Measurements from ENCODE around the gene JAK2. TPM values are rescaled to one million over a fixed set of nuclear protein-coding genes. Genes with fewer than 3 reads are reported as not detected.

The JAK2 gene
- total RNA-seq, 4 donors from 2014 or later = 4.6 to 16.5 (median 9.0) TPM

DNA sequence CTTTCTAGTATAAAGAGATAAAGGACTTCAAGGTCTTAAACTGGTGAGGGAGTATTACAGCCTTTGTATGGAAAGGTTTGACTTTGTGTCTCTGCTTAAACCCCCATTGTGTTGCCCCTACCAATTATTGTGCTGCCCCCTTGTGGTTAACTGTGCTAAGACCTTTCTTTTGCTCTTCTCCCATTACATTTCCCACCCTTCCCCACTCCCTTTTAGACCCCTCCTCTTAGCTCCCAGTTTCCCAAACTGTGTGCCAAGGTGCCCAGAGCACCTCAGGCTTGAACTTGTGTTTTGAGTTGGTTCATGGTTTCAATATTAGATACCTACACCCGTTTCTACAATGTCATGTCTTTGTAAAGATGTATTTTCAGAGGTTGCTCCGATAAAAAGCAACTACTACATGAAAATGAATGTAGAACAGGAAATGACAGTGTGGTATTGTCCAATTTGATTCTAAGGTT, 2.9 kb downstream of the JAK2 start:
- peaks cover 0 to 13% of the 10 kb centered on the region in 2 donors for H3K36me3 ChIP-seq
- no peaks in the 10 kb centered on the region for H3K27me3 ChIP-seq
- intact Hi-C loops (cut with DNase I; ENCODE audit: low total_unique reads) = loop anchor here (1.0 to 10.0 kb wide), 5 partner anchors 226 to 617 kb away; partner anchors contain the start of genes PLGRKT, PLPP6 and SPATA6L
- H3K27ac ChIP-seq = peak overlapping the region in 1 of 4 donors; percentile 11
- TF ChIP-seq, protein P1, sequence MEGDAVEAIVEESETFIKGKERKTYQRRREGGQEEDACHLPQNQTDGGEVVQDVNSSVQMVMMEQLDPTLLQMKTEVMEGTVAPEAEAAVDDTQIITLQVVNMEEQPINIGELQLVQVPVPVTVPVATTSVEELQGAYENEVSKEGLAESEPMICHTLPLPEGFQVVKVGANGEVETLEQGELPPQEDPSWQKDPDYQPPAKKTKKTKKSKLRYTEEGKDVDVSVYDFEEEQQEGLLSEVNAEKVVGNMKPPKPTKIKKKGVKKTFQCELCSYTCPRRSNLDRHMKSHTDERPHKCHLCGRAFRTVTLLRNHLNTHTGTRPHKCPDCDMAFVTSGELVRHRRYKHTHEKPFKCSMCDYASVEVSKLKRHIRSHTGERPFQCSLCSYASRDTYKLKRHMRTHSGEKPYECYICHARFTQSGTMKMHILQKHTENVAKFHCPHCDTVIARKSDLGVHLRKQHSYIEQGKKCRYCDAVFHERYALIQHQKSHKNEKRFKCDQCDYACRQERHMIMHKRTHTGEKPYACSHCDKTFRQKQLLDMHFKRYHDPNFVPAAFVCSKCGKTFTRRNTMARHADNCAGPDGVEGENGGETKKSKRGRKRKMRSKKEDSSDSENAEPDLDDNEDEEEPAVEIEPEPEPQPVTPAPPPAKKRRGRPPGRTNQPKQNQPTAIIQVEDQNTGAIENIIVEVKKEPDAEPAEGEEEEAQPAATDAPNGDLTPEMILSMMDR (IDR thresholded peaks at IDR 0.05 in 4 of 5, conservative IDR thresholded peaks at IDR 0.05 in 1 of 5) = peak; percentile 54 to 83 (median 77)
- TF ChIP-seq POLR2A (IDR thresholded peaks at IDR 0.05) = no peak
- peaks cover 35 to 51% of the 10 kb centered on the region in 2 donors for H3K4me1 ChIP-seq
- no peak overlapping the region for H3K4me3 ChIP-seq
- in situ Hi-C loops (cut with MboI; ENCODE audit: low sequenced_read_pairs in 4 of 4) = loop anchor here (5.0 to 25.0 kb wide), 3 partner anchors 223 to 624 kb away; no protein-coding TSS in a partner anchor
- DNase-seq = peak in 1 of 2 donors; percentile 19
- ATAC-seq = no peak
- H3K9me3 ChIP-seq = no peaks in the 10 kb centered on the region

DNA sequence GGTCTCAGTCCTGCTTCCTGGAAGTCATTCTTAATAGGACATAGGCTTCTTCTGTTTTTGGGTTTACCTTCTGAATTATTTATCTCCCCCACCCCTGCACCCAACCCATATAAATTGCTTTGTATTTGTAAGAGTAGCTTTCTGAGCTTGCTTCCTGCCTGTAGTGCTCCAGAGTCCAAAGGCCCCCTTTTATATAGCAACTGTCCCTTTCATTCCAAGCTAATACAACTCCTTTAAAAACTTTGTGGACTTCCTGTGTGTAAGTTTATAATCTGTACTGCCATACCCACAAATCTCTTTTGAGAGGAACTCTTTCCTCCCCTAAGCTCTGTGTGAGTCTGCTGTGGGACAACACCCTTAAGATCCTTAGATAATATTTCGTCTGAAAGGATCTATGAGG, 7.8 kb downstream of the JAK2 start:
- H3K4me1 ChIP-seq = peaks cover 14 to 28% of the 10 kb centered on the region in 2 donors
- in situ Hi-C loops (cut with MboI; ENCODE audit: low sequenced_read_pairs in 4 of 4) = loop anchor here in 1 of 4 donors (25.0 kb wide), 1 partner anchor 619 kb away; no protein-coding TSS in a partner anchor
- no peaks in the 10 kb centered on the region for H3K27me3 ChIP-seq
- H3K36me3 ChIP-seq = peaks cover 0 to 20% of the 10 kb centered on the region in 2 donors
- DNase-seq = no peak
- no peak overlapping the region for H3K27ac ChIP-seq
- intact Hi-C loops (cut with DNase I; ENCODE audit: low total_unique reads) = no loop called here
- ATAC-seq = no peak
- H3K4me3 ChIP-seq = no peak overlapping the region
- no peaks in the 10 kb centered on the region for H3K9me3 ChIP-seq
- TF ChIP-seq POLR2A (IDR thresholded peaks at IDR 0.05) = no peak
- TF ChIP-seq, protein P1 (IDR thresholded peaks at IDR 0.05 in 4 of 5, conservative IDR thresholded peaks at IDR 0.05 in 1 of 5) = no peak

DNA sequence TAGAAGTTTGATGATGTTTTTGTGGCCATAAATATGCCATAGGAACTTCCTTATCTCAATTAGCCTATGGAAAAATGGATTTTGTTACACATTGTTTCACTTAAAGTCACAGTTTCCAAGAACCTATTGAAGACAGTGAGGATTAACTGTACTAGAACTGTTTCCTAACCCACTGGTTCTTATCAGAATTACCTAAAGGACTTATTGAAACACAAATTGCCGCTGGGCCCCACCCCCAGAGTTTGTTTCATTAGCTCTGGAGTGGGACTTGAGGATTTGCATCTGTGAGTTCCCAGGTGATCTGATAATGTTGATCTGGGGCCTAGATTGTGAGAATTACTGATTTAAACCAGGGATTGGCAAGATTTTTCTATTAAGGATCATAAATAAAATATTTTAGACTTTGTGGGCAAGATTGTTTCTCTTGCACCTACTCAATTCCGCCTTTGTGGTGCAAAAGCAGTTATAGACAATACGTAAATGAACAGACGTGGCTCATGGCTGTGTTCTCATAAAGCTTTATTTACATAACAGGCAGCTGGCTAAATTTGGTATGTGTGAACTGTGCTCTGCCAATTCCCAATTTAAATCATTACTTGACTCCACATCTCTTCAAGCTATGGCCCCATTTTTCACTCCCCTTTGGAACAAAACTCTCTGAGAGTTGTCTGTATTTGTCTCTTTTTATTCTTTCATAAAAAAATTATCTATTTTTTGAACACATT, 9.3 kb downstream of the JAK2 start:
- DNase-seq = no peak
- TF ChIP-seq, protein P1 (IDR thresholded peaks at IDR 0.05 in 4 of 5, conservative IDR thresholded peaks at IDR 0.05 in 1 of 5) = no peak
- TF ChIP-seq POLR2A (IDR thresholded peaks at IDR 0.05) = no peak
- in situ Hi-C loops (cut with MboI; ENCODE audit: low sequenced_read_pairs in 4 of 4) (loop anchor here in 1 of 4 donors (25.0 kb wide), 1 partner anchor 618 kb away; no protein-coding TSS in a partner anchor), intact Hi-C loops (cut with DNase I; ENCODE audit: low total_unique reads) (no loop called here)
- Histone ChIP-seq H3K36me3 (peaks cover 0 to 20% of the 10 kb centered on the region in 2 donors), H3K9me3 (no peaks in the 10 kb centered on the region), H3K27me3 (no peaks in the 10 kb centered on the region), H3K27ac (peak overlapping the region in 1 of 4 donors; percentile 35), H3K4me1 (peaks cover 4 to 14% of the 10 kb centered on the region in 2 donors), H3K4me3 (no peak overlapping the region)
- ATAC-seq = no peak

DNA sequence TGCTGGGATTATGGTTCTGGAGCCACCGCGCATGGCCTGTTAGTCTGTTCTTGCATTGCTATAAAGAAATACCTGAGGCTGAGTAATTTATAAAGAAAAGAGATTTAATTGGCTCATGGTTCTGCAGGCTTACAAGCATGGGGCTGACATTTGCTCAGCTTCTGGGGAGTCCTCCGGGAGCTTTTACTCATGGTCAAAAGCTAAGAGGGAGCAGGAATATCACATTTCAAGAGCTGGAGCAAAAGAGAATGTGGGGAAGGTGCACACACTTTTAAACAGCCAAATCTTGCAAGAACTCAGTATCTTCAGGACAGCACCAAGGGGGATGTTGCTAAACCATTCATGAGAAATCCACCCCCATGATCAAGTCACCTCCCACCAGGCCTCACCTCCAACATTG, 12.1 kb downstream of the JAK2 start:
- DNase-seq (no peak), ATAC-seq (no peak)
- in situ Hi-C loops (cut with MboI; ENCODE audit: low sequenced_read_pairs in 4 of 4) (loop anchor here in 1 of 4 donors (25.0 kb wide), 1 partner anchor 615 kb away; no protein-coding TSS in a partner anchor), intact Hi-C loops (cut with DNase I; ENCODE audit: low total_unique reads) (no loop called here)
- peaks cover 4 to 10% of the 10 kb centered on the region in 2 donors for H3K4me1 ChIP-seq
- no peaks in the 10 kb centered on the region for H3K9me3 ChIP-seq
- TF ChIP-seq, protein P1 (IDR thresholded peaks at IDR 0.05 in 4 of 5, conservative IDR thresholded peaks at IDR 0.05 in 1 of 5) = no peak
- no peak for TF ChIP-seq POLR2A (IDR thresholded peaks at IDR 0.05)
- no peak overlapping the region for H3K4me3 ChIP-seq
- H3K36me3 ChIP-seq = peaks cover 0 to 14% of the 10 kb centered on the region in 2 donors
- H3K27ac ChIP-seq = no peak overlapping the region
- H3K27me3 ChIP-seq = no peaks in the 10 kb centered on the region
